ENCODE results near the gene HASPIN. TPM values are rescaled to one million over a fixed set of nuclear protein-coding genes. Genes with fewer than 3 reads are reported as not detected.

HASPIN gene
- total and polyA plus RNA-seq, 2 of the 8 experiments (the other 6 are each of a cell fraction or from before 2014, with no cell fraction given) = 7.8 to 29.5 TPM

GRCh38 chr17:3765981-3766380 is 42.3 kb downstream of the HASPIN start:
- Histone ChIP-seq H2AFZ (ENCODE audit: low read length) (no peak overlapping the region), H3K27ac (ENCODE audit: low read depth, low read length) (no peak overlapping the region), H4K5ac (ENCODE audit: insufficient read length, low read depth, low read length) (no peak overlapping the region), H4K91ac (replicated peaks; ENCODE audit: insufficient read length, low read length) (no peak overlapping the region), H2BK12ac (ENCODE audit: low read depth, low read length) (no peak overlapping the region), H3K4me1 (replicated peaks in 1 of 4; ENCODE audit: control insufficient read depth in 3 of 4, insufficient read depth in 4 of 4, low read length in 3 of 4) (peaks cover 0 to 12% (median 2%) of the 10 kb centered on the region in 4 experiments; a peak in 2 of 7 replicates), H3K23ac (ENCODE audit: insufficient read length) (no peak overlapping the region), H3K14ac (ENCODE audit: insufficient read length) (no peak overlapping the region), H3K9me3 (ENCODE audit: insufficient read depth in 2 of 2, low read depth in 1 of 2, low read length in 1 of 2) (no peaks in the 10 kb centered on the region), H4K8ac (ENCODE audit: extremely low read depth, insufficient read depth, low read length) (no peak overlapping the region), H3K18ac (ENCODE audit: extremely low read depth, low read length) (no peak overlapping the region), H3K79me1 (ENCODE audit: low read depth, low read length) (no peaks in the 10 kb centered on the region), H3K4me3 (ENCODE audit: extremely low read depth in 1 of 4, insufficient read depth in 2 of 4, low read depth in 3 of 4, low read length in 4 of 4) (no peak overlapping the region), H3K23me2 (ENCODE audit: low read depth, low read length) (no peaks in the 10 kb centered on the region), H2AK5ac (ENCODE audit: low read depth, low read length) (no peak overlapping the region), H3K79me2 (ENCODE audit: control insufficient read depth in 1 of 2, insufficient read depth in 2 of 2, low read length in 2 of 2) (no peaks in the 10 kb centered on the region), H3K27me3 (replicated peaks in 1 of 4; ENCODE audit: control insufficient read depth in 3 of 4, extremely low read depth in 1 of 4, insufficient read depth in 3 of 4, low read length in 3 of 4) (no peaks in the 10 kb centered on the region), H4K20me1 (replicated peaks in 1 of 2; ENCODE audit: control insufficient read depth in 1 of 2, insufficient read depth in 2 of 2, low read length in 2 of 2) (no peaks in the 10 kb centered on the region), H3K4me2 (ENCODE audit: insufficient read depth in 1 of 2, low read depth in 2 of 2, low read length in 2 of 2) (no peak overlapping the region), H2BK15ac (ENCODE audit: low read length) (no peak overlapping the region), H3K4ac (replicated peaks; ENCODE audit: insufficient read length, low read depth, low read length) (no peak overlapping the region), H2BK5ac (ENCODE audit: low read depth, low read length) (no peak overlapping the region), H3K36me3 (ENCODE audit: control insufficient read depth in 2 of 4, insufficient read depth in 4 of 4, low read length in 3 of 4) (no peaks in the 10 kb centered on the region), H2BK120ac (replicated peaks; ENCODE audit: low read depth, low read length) (no peak overlapping the region), H3K9ac (replicated peaks in 1 of 4; ENCODE audit: extremely low read depth in 1 of 4, low read depth in 3 of 4, low read length in 3 of 4) (no peak overlapping the region), H2BK20ac (ENCODE audit: low read length) (no peak overlapping the region), H3K56ac (replicated peaks; ENCODE audit: insufficient read length, low read depth, low read length) (no peak overlapping the region)
- ChIA-PET POLR2A (ENCODE audit: partially characterized antibody) (interaction anchor here (1.3 kb wide), 1 partner anchor 28 kb away, joined by 3 read pairs; no protein-coding TSS in a partner anchor), CTCF (ENCODE audit: partially characterized antibody) (interaction anchor here (0.5 to 1.1 kb wide), 4 partner anchors 32 to 472 kb away, joined by 3 to 5 read pairs (median 3); partner anchors contain the start of gene NCBP3)
- FAIRE-seq (no peak), DNase-seq (ENCODE audit: low read depth in 1 of 2, low spot score in 2 of 2) (no peak)
- no peak for TF ChIP-seq JUND (IDR thresholded peaks at IDR 0.05; ENCODE audit: low read length)
- TF ChIP-seq TAF7 (optimal IDR thresholded peaks at IDR 0.05; ENCODE audit: borderline replicate concordance, low read depth, low read length) = no peak
- no peak for TF ChIP-seq NANOG (IDR thresholded peaks at IDR 0.05; ENCODE audit: insufficient read depth, low read depth, low read length, poor library complexity, severe bottlenecking)
- TF ChIP-seq SP4 (IDR thresholded peaks at IDR 0.05; ENCODE audit: low read length) = no peak
- TF ChIP-seq BRCA1 (IDR thresholded peaks at IDR 0.05; ENCODE audit: low read depth, low read length) = no peak
- no peak for TF ChIP-seq SIRT6 (IDR thresholded peaks at IDR 0.05; ENCODE audit: low read length)
- no peak for TF ChIP-seq CHD1 (IDR thresholded peaks at IDR 0.05; ENCODE audit: low read depth, low read length)
- TF ChIP-seq SUZ12 (IDR thresholded peaks at IDR 0.05; ENCODE audit: low read length) = no peak
- no peak for TF ChIP-seq ZNF274 (IDR thresholded peaks at IDR 0.05; ENCODE audit: borderline replicate concordance, extremely low read depth, low read length)
- 93% methylated on average over 9 of the region's 9 CpGs; no CpG with 5 or more reads in 1 of the 2 experiments for WGBS, 2 experiments (ENCODE audit: extremely low coverage in 1 of 2, insufficient coverage in 1 of 2, insufficient read length in 1 of 2, insufficient replicate concordance in 2 of 2, low coverage in 1 of 2, low lambda C conversion rate in 2 of 2, missing lambda C conversion rate in 1 of 2)

Measured in H1 (cell line).